GM12874 (cell line): ENCODE data around the gene PTPRS.

ENCODE experiments used
- TF ChIP-seq, protein P1 (sequence below): IDR thresholded peaks from 2 replicates; pipeline ENCODE4 v1.5.1; 2011; ENCODE audit warnings: low read depth, mild to moderate bottlenecking, control low read depth, low read length, moderate library complexity; ENCODE audit not compliant: insufficient read depth

PTPRS gene

DNA sequence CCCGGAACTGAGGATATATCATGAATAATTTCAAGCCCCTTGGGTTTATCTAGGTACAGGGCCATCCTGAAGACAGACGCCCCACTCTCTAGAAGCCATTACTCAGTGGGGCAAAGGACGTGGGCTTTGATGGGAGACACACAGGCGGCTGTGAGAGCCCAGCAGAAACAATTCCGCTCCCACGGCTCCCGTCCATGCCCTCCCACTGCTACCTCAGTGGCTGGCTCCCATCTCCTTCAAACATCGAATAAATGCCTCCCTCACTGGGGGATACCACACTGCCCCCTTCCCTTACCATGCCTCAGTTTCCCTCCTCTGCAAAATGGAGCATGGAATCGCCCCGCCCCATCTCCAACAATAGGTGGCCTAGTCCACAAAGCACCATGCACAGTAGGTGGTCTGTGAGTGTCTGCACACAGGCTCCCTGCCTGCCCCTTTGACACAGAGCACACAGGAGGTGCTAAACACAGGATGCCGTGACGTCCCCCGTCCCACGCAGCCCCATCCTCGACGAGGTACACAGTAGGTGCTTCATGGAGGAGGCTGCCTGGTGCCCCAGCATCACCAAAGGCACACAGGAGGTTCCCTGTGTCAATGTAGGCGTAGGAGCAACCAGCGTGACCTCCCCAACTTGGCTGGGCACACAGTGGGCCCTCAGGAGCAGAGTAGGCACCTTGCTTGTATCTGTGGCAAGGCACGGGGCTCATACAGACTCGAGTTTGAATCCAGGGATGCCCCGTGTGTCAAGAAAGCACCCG is 46.0 kb downstream of the PTPRS start:
- TF ChIP-seq, protein P1, sequence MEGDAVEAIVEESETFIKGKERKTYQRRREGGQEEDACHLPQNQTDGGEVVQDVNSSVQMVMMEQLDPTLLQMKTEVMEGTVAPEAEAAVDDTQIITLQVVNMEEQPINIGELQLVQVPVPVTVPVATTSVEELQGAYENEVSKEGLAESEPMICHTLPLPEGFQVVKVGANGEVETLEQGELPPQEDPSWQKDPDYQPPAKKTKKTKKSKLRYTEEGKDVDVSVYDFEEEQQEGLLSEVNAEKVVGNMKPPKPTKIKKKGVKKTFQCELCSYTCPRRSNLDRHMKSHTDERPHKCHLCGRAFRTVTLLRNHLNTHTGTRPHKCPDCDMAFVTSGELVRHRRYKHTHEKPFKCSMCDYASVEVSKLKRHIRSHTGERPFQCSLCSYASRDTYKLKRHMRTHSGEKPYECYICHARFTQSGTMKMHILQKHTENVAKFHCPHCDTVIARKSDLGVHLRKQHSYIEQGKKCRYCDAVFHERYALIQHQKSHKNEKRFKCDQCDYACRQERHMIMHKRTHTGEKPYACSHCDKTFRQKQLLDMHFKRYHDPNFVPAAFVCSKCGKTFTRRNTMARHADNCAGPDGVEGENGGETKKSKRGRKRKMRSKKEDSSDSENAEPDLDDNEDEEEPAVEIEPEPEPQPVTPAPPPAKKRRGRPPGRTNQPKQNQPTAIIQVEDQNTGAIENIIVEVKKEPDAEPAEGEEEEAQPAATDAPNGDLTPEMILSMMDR = no peak

DNA sequence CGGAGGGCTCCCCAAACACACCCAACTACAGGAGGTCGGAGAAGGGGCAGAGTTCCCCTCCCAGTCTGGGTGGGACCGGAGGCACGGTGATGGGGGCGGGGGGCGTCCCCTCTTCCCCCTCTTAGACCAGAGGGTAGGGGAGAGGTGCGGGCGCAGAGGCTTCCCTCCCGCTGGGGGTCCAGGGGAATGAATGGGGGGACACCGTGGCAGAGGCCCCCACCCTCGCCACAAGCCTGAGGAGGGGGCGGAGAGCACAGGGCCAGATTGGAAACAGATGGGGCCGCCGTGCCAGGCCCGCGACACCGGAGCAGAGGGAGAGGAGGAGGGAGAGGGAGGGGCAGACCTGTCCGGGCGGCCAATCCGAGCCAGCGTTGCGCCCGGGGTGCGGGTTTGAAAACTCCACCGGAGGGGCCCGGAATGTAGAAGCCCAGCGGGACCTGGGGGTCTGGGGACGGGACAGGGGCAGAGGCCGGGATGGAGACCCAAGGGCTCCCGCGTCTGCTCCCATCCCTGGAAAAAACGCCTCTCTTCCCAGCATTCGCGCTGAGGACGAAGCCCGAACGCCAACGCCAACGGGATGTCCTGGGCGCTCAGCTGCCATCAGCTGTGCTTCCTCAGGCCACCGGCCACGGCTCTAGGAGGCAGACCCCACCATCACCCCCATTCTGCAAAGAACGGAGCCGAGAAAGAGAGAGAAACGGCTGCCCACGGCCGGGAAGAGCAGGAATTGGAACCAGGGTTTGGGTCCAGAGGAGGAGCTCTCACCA is 46.8 kb downstream of the PTPRS start:
- TF ChIP-seq, protein P1 = no peak

DNA sequence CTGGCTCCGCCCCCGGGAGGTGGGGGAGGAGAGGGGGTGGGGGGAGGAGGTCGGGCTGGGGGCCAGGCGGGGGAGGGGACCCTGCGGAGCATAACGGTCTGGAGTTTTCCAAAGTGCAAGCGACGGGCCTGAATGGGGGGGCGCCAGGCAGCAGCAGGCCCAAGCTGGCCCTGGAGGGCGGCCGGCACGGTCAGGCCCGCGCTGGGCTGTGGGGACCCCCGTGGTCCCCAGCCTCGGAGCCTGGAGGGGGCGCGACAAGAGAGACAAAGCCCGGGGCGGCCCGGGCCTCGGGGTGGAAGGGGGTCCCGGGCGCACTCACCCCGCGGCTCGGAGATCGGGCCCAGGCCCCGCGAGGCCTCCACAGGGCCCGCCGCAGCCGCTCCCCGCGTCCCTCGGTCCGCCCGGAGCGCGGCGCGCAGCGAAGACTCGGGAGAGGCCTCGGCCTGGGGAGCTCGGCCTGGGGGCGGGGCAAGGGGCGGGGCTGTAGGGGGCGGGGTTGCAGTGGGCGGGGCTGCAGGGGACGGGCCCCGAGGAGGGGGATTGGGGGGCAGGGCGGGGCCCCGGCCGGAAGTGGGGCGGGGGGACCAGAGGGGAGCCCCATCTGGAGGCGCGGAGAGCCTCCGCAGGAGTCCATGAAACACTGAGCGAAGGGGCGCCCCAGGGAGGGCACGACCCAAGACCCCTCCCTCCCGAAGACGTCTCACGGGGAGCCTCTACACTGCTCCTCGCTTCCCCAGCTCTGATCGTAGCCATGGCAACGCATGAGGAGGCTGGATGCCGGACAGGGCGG is 47.6 kb downstream of the PTPRS start:
- TF ChIP-seq, protein P1 = no peak

DNA sequence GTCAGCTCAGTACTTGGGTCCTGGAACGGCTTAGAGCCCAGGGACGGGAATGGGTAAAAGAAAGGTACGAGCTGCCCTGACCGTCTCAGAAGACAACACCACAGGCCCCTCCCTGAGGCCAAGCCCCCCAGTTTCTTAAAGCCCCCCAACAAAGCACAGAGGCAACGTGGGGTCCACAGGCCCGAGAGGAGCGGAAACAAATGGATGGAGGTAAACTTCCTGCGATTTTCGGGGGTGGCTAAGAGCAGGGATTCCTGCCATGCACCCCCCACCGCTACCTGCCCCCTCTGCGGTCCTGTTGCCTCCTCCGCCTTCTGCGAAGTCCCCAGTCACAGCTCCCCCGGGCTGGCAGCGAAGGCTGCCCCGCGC is 48.2 kb downstream of the PTPRS start:
- TF ChIP-seq, protein P1 = no peak

DNA sequence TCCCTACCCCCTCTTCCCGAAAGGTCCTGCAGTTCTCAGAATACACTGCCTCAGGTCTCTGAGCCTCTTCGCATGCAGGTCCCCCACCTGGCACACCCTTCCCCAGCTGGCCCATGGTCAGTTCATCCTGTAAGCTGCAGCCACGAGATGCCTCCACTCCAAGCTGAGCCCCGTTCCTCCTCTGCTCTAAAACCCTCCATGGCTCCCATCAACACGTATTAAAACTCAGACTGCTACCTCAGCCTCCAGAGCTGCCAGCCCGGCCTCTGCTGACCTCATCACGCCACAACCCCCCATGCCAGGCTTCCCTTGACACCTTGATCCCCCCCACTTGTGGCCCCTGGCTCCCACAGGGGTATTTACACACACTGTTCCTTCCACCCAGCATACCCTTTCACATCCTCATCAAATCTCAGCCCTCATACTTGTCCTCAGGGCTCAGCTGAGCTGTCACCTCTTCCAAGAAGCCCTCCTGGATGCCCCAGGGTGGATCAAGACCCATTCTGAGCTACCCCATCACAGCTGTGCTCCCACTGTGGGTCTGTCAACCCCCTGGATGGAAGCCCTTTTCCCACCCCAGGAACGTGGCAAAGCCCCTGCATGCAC is 48.9 kb downstream of the PTPRS start:
- TF ChIP-seq, protein P1 = no peak
